Liver (tissue), 3 donors: Measurements from ENCODE around the gene RASGRP4.

ENCODE experiments used
- ATF3 ChIP-seq: IDR thresholded peaks from 2 replicates; pipeline ENCODE4 v1.6.1; 2016; ENCODE audit warnings: antibody characterized with exemption
- JUND ChIP-seq, 2 donors: IDR thresholded peaks; 2 replicates each; pipeline ENCODE4 v1.6.1; 2016; ENCODE audit warnings: antibody characterized with exemption in 2 of 2
- RAD21 ChIP-seq, 2 donors: IDR thresholded peaks; 2 replicates each; pipeline ENCODE4 v1.6.1; 2016; ENCODE audit warnings: antibody characterized with exemption in 2 of 2, mild to moderate bottlenecking in 2 of 2
- REST ChIP-seq: IDR thresholded peaks from 2 replicates; pipeline ENCODE4 v1.6.1; 2016; ENCODE audit warnings: antibody characterized with exemption, mild to moderate bottlenecking
- RXRA ChIP-seq, 2 donors: IDR thresholded peaks; 2 replicates each; pipeline ENCODE4 v1.6.1; 2017 to 2018; ENCODE audit warnings: antibody characterized with exemption in 2 of 2, mild to moderate bottlenecking in 1 of 2
- SP1 ChIP-seq: IDR thresholded peaks from 2 replicates; pipeline ENCODE4 v1.6.1; 2018; ENCODE audit warnings: antibody characterized with exemption, mild to moderate bottlenecking
- TAF1 ChIP-seq: conservative IDR thresholded peaks from 2 replicates; pipeline ENCODE4 v1.6.1; 2016; ENCODE audit warnings: antibody characterized with exemption, mild to moderate bottlenecking
- YY1 ChIP-seq: IDR thresholded peaks from 2 replicates; pipeline ENCODE4 v1.6.1; 2016; ENCODE audit warnings: antibody characterized with exemption, mild to moderate bottlenecking
- ZBTB33 ChIP-seq: IDR thresholded peaks from 2 replicates; pipeline ENCODE4 v1.6.1; 2016; ENCODE audit warnings: antibody characterized with exemption
- TF ChIP-seq, protein P1 (sequence below): fragments of 150-350 bp; IDR thresholded peaks from 2 replicates; pipeline ENCODE4 v1.5.1; 2017; ENCODE audit warnings: improper control_type of control experiment, low read depth, low read length; ENCODE audit not compliant: missing input control
- TF ChIP-seq, protein P2 (sequence below): IDR thresholded peaks from 2 replicates; pipeline ENCODE4 v1.6.1; 2016; ENCODE audit warnings: antibody characterized with exemption
- donor health status: healthy.
- donor health status: healthy.

DNA sequence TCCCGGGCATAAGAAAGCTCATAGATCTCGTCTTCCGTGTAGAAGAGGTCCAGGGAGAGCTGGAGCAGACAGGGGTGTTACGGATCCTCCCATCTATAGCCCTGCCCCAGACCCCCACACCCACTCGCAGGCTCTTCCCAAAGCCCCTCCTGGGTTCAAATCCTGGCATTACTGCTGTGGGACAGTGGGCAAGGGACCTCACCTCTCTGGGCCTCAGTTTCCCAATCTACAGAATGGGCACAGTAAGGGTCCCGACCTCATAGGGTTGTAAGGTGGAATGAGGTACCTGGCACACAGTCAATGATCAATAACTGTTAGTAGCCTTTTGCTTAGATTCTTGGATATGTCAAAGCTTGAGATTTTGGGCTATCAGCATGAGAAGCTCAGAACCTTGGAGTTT, 12.6 kb downstream of the RASGRP4 start:
- TF ChIP-seq, protein P1, sequence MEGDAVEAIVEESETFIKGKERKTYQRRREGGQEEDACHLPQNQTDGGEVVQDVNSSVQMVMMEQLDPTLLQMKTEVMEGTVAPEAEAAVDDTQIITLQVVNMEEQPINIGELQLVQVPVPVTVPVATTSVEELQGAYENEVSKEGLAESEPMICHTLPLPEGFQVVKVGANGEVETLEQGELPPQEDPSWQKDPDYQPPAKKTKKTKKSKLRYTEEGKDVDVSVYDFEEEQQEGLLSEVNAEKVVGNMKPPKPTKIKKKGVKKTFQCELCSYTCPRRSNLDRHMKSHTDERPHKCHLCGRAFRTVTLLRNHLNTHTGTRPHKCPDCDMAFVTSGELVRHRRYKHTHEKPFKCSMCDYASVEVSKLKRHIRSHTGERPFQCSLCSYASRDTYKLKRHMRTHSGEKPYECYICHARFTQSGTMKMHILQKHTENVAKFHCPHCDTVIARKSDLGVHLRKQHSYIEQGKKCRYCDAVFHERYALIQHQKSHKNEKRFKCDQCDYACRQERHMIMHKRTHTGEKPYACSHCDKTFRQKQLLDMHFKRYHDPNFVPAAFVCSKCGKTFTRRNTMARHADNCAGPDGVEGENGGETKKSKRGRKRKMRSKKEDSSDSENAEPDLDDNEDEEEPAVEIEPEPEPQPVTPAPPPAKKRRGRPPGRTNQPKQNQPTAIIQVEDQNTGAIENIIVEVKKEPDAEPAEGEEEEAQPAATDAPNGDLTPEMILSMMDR = no peak
- TF ChIP-seq, protein P2, sequence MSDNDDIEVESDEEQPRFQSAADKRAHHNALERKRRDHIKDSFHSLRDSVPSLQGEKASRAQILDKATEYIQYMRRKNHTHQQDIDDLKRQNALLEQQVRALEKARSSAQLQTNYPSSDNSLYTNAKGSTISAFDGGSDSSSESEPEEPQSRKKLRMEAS = no peak
- TF ChIP-seq RAD21 (IDR thresholded peaks at IDR 0.05) (no peak), REST (no peak), ATF3 (no peak), SP1 (no peak), RXRA (IDR thresholded peaks at IDR 0.05) (no peak), JUND (IDR thresholded peaks at IDR 0.05) (no peak), TAF1 (no peak), YY1 (no peak), ZBTB33 (no peak)
